Activated CD4-positive, CD25-positive, alpha-beta regulatory T cell treated with anti-CD3 and anti-CD28 coated beads, Interleukin-2, amount 50 U/mL, for 72 hours (primary cell): ENCODE measurements around the gene PLEKHB2.
"Not testable (repeated sequence)": the region's sequence is repeated elsewhere in the genome, so short reads cannot be mapped to it uniquely, and the experiment has no call there.

Experiments used
- DNase-seq: peaks from one replicate; pipeline ENCODE4 v3.0.0; 2021

The PLEKHB2 gene

DNA sequence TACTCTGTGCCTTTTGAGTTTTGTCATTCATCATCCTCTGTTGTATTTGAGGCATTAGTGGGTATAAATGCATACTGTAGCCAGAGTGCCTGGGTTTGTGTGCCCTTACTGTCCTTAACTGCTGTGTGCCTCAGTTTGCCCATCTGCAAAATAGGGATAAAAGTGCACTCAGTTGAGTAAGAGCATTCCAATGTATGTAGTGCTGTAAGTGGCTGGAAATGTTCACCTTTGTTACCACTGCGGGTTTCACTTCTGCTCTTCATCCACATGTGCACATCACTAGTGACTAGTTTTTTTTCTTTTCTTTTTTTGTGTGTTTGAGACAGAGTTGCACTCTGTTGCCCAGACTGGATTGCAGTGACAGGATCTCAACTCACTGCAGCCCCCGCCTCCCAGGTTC, 39.9 kb downstream of the PLEKHB2 start:
- no peak for DNase-seq

GRCh38 chr2:131146231-131146630, 41.1 kb downstream of the PLEKHB2 start:
- no peak for DNase-seq

GRCh38 chr2:131146749-131147148, 41.6 kb downstream of the PLEKHB2 start:
- DNase-seq, result no peak

GRCh38 chr2:131148426-131148825, 43.3 kb downstream of the PLEKHB2 start:
- DNase-seq, result no peak

DNA sequence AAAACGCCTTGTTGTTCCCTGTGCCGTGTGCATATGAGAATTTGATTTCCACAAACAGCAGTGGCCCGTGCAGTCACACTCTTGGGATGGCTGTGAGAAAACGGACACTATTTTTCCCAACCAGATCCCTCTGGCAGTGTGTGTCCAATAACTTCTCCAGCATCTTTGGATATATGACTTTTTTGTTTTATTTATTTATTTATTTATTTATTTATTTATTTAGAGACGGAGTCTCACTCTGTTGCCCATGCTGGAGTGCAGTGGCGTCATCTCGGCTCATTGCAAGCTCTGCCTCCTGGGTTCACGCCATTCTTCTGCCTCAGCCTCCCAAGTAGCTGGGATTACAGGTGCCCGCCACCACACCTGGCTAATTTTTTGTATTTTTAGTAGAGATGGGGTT, 45.0 kb downstream of the PLEKHB2 start:
- DNase-seq, result not testable (repeated sequence)

DNA sequence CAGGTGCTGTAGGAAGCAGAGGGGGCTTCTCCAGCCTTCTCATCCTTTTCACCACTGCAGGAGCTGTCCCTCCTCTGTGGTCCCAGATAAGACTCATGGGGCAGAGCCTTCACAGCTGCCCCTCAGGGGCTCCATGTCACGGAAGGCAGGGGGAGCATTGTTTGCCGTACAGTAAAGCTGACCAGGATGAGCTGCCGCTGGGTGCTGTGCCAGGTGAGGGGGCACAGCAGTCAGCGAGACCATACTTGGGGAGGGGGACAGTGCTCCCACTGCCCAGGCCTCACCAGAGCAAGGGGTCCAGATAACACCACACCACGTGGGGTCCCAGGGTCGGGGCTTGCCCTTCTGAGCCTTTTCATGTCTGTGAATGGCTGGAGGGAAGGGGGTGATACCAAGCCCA, 46.3 kb downstream of the PLEKHB2 start:
- DNase-seq, result no peak

GRCh38 chr2:131152074-131152473, 46.9 kb downstream of the PLEKHB2 start:
- no peak for DNase-seq

GRCh38 chr2:131153529-131153928, 48.4 kb downstream of the PLEKHB2 start:
- DNase-seq, result no peak

DNA sequence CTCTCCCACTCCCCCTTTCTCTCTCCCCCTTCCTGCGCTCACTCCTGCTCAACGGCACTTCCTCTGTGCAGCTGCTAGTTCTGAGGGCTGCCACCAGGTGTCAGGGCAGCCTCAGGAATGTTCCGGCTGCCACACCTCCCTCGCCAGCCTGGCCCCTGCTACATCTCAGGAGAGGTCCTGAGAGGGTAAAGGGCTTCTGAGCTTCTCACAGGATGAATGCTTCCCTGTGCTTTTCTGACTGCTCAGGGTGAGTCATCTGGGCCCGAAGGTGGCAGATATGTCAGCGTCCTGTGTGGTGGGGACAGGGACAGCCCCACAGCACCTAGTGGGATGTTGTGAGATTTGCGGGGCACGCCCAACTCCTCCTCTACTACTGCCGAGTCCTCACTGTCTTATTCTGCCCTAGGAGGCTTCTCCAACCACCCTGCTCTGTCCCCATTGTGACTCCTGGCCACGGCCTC, 49.0 kb downstream of the PLEKHB2 start:
- peak; percentile 76 for DNase-seq

GRCh38 chr2:131154647-131155046, 49.5 kb downstream of the PLEKHB2 start:
- no peak for DNase-seq

DNA sequence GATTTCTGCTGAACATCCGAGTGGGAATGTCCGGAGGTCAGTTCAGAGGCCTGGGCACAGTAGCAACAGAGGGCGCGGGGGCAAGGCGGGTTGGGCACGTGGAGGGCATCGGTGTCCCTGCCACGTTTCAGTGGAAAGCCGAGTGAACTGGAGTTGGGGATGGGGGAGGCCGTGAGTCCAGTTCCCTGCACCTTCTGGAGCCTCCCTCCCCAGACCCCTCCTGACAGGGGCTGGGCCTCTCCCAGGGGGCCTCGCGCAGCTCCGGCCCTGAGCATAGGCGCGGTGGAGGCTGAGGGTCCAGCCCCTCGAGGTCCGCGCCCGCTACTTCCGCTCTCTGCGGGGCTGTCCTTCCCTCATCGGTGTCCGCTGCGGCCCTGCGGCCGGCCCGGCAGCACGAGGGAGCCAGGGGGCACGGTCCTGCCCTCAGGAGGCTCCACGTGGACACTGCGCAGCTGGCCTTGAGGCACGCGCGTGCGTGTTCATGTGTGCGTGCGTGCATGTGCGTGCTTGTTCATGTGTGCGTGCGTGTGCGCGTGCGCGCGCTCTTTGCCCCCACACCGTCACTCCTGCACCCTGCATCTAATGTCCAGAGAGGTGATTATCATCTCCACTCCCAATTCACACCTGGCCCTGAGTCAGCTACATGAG, 50.2 kb downstream of the PLEKHB2 start:
- no peak for DNase-seq

DNA sequence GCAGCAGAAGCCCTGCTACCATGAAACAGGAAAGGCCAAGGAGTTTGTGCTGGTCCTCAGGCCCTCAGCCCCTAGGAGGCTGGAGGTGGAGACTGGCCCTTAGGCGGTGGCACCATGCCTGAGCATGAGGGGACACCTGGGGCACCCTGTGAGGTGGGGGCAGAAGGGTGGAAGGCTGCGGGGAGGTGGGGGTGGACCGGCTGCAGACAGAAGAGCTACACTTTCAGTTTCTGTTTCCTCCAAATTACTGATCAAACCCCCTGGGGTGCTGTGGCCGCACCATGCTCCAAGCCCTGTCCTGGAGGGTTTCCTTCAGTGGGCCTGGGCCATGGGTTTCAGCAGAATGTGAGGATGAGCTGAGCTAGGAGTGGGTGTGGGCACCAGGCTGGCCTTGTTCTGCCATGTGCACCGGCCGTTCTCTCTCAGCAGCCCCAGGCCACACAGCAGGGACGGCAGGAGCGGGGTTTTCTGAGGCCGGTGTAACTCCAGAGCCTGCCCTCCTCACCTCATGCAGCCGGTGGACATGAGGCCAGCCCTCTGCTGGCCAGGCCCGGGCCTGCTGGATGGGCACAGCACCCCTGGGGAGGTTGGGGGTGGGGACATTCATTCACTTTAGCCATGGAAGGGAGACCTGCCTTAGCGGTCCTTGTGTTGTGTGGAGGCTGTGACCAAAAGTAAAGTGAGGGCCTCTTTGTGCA, 51.5 kb downstream of the PLEKHB2 start:
- DNase-seq, result no peak

DNA sequence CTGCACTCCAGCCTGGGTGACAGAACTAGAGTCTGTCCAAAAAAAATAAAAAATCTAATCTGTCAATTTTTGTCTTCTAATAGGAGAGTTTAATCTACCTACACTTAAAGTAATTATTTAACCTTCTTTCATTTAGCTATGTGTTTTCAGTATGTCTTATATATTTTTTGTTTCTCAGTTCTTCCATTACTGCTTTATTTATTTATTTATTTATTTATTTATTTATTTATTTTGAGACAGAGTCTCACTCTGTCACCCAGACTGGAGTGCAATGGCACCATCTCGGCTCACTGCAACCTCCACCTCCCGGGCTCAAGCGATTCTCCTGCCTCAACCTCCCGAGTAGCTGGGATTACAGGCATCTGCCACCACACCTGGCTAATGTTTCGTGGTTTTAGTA, 60.4 kb downstream of the PLEKHB2 start:
- not testable (repeated sequence) for DNase-seq

GRCh38 chr2:131168538-131168937, 63.4 kb downstream of the PLEKHB2 start:
- no peak for DNase-seq

DNA sequence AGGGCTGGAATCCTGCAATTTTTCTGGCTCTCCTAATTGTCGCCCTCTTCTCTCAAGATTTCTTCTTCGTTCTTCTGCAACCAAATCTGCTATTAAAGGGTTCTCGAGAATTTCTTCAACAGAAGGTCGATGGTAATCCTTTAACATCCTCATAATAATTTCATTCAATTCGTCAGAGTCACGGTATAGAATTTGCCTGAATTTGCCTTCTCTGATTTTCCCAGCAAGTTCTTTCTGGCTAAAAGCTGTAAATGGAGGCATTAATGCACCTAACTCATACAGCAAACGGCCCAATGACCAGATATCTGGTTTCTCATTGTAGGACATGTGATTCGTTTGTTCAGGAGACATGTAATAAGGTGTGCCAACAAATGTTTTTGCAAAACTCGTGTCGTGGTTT, 72.9 kb downstream of the PLEKHB2 start:
- DNase-seq, result not testable (repeated sequence)

DNA sequence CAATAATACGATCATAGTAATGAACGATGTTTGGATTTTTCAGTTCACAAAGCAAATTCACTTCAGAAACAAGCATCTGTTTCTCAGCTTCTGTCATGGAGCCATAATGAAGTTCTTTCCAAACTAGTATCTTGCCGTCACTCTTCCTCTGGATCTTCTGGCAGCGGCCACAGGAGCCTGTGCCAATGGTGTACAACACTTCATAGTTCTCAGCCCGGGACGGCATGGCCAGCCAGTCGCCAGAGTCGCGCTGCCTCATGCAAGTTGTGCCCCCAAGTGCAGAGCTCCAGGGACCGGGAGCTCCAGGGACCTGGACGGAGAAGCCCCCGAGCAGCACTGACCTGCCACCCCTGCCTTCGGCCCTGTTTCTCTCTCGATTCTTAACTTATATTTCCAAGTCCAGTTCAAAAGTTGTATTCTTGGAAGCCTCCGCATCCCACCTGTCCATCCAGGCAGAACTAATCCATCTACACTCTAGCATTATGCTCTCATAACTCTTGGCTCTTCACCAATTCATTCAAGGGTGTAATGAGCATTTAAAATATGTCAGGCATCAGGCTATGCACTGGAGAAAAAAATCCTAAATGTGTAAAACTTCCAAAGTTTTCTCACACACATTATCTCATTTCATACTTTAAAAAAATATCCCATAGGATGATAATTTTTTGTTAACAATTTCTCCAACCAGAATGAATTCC, 73.7 kb downstream of the PLEKHB2 start:
- not testable (repeated sequence) for DNase-seq

- not testable (repeated sequence) for DNase-seq
Measured at GRCh38 chr2:131181451-131181850, 76.3 kb downstream of the PLEKHB2 start.

- not testable (repeated sequence) for DNase-seq
Measured at GRCh38 chr2:131193421-131193820, 88.3 kb downstream of the PLEKHB2 start.

DNA sequence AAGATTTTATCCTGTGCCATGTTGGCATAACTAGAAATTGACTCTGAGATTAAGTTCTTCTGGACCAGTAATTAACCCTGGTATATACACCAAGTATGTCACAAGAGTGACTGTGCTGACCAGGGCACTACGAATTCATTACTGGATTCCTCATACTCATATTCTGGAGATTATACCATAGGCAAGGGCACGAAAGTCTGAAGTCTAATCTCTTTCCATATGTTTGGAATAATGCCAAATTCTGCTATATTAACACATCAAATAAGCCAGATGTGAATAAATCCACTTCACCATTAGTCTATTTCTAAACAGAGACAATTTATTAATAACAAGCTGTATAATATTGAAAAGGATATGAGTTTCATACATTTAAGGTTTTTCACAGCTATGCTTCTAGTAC, 91.0 kb downstream of the PLEKHB2 start:
- not testable (repeated sequence) for DNase-seq
